Gastroesophageal sphincter (tissue), 4 donors: ENCODE results near the gene PDCD2L. TPM values are rescaled to one million over a fixed set of nuclear protein-coding genes. Genes with fewer than 3 reads are reported as not detected.

Experiments used
- ATAC-seq: fragments of 150-250 bp; one replicate; pipeline ENCODE4 v1.9.1; 2016; ENCODE audit warnings: mild to moderate bottlenecking, moderate library complexity
- H3K27ac ChIP-seq, 4 donors: fragments of 200-600 bp; sonication (generic) in 3 of 4; 1 replicate in 3 of 4; 2 replicates in 1 of 4; pipeline ENCODE4 v1.5.1; 2016 to 2019
- H3K27me3 ChIP-seq: fragments of 200-600 bp; sonication (generic); one replicate; pipeline ENCODE4 v1.5.1; 2019
- H3K36me3 ChIP-seq, 2 donors: fragments of 200-600 bp; sonication (generic); one replicate each; pipeline ENCODE4 v1.5.1; 2019; ENCODE audit warnings: control low read depth in 1 of 2
- H3K4me1 ChIP-seq, 3 donors: fragments of 200-600 bp; sonication (generic); 1 replicate in 2 of 3; 2 replicates in 1 of 3; pipeline ENCODE4 v1.5.1; 2016 to 2019; ENCODE audit warnings: control low read depth in 2 of 3
- H3K4me3 ChIP-seq, 2 donors: fragments of 200-600 bp; sonication (generic); one replicate each; pipeline ENCODE4 v1.5.1; 2019; ENCODE audit warnings: mild to moderate bottlenecking in 1 of 2, moderate library complexity in 1 of 2
- H3K9me3 ChIP-seq, 3 donors: fragments of 200-600 bp; sonication (generic); one replicate each; pipeline ENCODE4 v1.5.1; 2017 to 2019; ENCODE audit warnings: control low read depth in 2 of 3
- EP300 ChIP-seq: sonication (generic); formaldehyde crosslinking; IDR thresholded peaks from one replicate; pipeline ENCODE4 v1.6.1; 2017; ENCODE audit warnings: antibody characterized with exemption, mild to moderate bottlenecking
- POLR2A ChIP-seq, 2 donors: fragments of 450-650 bp; IDR thresholded peaks; one replicate each; pipeline ENCODE4 v1.6.1; 2017; ENCODE audit warnings: antibody characterized with exemption in 2 of 2, mild to moderate bottlenecking in 2 of 2, moderate library complexity in 1 of 2
- POLR2AphosphoS5 ChIP-seq: sonication (generic); formaldehyde crosslinking; IDR thresholded peaks from one replicate; pipeline ENCODE4 v1.6.1; 2017; ENCODE audit warnings: antibody characterized with exemption
- WGBS, 2 donors: methylation state at CpG; one replicate each; pipeline ENCODE4 v1.1.5; 2018; ENCODE audit warnings: low coverage in 1 of 2; 5-methylcytosine and 5-hydroxymethylcytosine counted together
- total RNA-seq, 4 donors: library from RNA; depleted of rRNA; stranded (reverse); fragments of >200 nt; gene quantifications; one replicate each; pipeline ENCODE4 v1.1.0, GENCODE V29; 2016
- TF ChIP-seq, protein P1 (sequence below), 4 experiments: fragments of 200-600 bp in 2 of 4; fragments of 450-650 bp in 2 of 4; sonication (generic) in 1 of 4; IDR thresholded peaks; one replicate each; pipeline ENCODE4 v1.5.1; 2017 to 2019; ENCODE audit warnings: antibody characterized with exemption in 4 of 4, mild to moderate bottlenecking in 2 of 4, moderate library complexity in 2 of 4

The PDCD2L gene
- total RNA-seq, 4 donors from 2014 or later = 8.2 to 19.8 (median 14.6) TPM

GRCh38 chr19:34431681-34432402 lies 27.6 kb downstream of the PDCD2L start:
- no peak for ATAC-seq
- Histone ChIP-seq H3K4me3 (no peak overlapping the region), H3K36me3 (peaks cover 0 to 37% of the 10 kb centered on the region in 2 donors), H3K4me1 (peaks cover 6 to 58% (median 14%) of the 10 kb centered on the region in 3 donors), H3K9me3 (no peaks in the 10 kb centered on the region), H3K27me3 (no peaks in the 10 kb centered on the region), H3K27ac (peak overlapping the region in 2 of 4 donors; percentile 42 to 61)
- 6 to 17% methylated on average over 2 of the region's 2 CpGs for WGBS, 2 donors
- TF ChIP-seq POLR2A (IDR thresholded peaks at IDR 0.05) (no peak), EP300 (no peak), POLR2AphosphoS5 (no peak)
- TF ChIP-seq, protein P1, sequence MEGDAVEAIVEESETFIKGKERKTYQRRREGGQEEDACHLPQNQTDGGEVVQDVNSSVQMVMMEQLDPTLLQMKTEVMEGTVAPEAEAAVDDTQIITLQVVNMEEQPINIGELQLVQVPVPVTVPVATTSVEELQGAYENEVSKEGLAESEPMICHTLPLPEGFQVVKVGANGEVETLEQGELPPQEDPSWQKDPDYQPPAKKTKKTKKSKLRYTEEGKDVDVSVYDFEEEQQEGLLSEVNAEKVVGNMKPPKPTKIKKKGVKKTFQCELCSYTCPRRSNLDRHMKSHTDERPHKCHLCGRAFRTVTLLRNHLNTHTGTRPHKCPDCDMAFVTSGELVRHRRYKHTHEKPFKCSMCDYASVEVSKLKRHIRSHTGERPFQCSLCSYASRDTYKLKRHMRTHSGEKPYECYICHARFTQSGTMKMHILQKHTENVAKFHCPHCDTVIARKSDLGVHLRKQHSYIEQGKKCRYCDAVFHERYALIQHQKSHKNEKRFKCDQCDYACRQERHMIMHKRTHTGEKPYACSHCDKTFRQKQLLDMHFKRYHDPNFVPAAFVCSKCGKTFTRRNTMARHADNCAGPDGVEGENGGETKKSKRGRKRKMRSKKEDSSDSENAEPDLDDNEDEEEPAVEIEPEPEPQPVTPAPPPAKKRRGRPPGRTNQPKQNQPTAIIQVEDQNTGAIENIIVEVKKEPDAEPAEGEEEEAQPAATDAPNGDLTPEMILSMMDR (IDR thresholded peaks at IDR 0.05) = no peak

GRCh38 chr19:34432797-34433196 lies 28.6 kb downstream of the PDCD2L start:
- no peak overlapping the region for H3K4me3 ChIP-seq
- peak; percentile 40 for ATAC-seq

DNA sequence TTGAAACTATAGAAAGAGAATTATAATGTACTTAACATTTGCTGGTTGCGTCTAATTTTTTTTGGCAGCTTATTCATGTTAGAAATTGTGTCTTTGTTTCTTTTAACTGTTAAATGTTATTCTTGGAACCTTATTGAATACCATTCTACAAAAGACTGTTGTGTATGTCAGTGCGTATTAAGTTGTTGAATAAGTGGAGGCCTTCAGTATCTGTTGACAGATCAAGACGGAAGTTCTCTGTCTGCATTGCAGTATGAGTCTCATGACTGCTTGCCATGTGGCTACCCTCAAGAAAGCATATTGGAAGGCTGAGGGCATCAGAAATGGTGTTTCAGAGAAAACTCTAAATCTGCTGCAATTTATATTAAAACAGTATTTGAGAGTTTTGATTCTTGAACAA lies 32.5 kb downstream of the PDCD2L start:
- H3K4me3 ChIP-seq = no peak overlapping the region
- H3K9me3 ChIP-seq = no peaks in the 10 kb centered on the region
- no peak overlapping the region for H3K27ac ChIP-seq
- no peak for ATAC-seq
- peaks cover 0 to 84% of the 10 kb centered on the region in 2 donors for H3K36me3 ChIP-seq
- H3K4me1 ChIP-seq = peaks cover 0 to 22% (median 0%) of the 10 kb centered on the region in 3 donors
- 78 to 80% methylated on average over 3 of the region's 3 CpGs for WGBS, 2 donors
- H3K27me3 ChIP-seq = no peaks in the 10 kb centered on the region
- TF ChIP-seq POLR2A (IDR thresholded peaks at IDR 0.05) = no peak
- TF ChIP-seq, protein P1 (IDR thresholded peaks at IDR 0.05) = no peak
- TF ChIP-seq POLR2AphosphoS5 = no peak
- TF ChIP-seq EP300 = no peak

More at GRCh38 chr19:34432797-34433196, 28.6 kb downstream of the PDCD2L start:
- H3K27ac ChIP-seq = peak overlapping the region in 3 of 4 donors; percentile 17 to 61 (median 42)
- no peaks in the 10 kb centered on the region for H3K9me3 ChIP-seq
- H3K36me3 ChIP-seq = peaks cover 0 to 47% of the 10 kb centered on the region in 2 donors
- WGBS, 2 donors = 40 to 57% methylated on average over 1 to 5 of the region's 5 CpGs
- H3K27me3 ChIP-seq = no peaks in the 10 kb centered on the region
- peaks cover 6 to 53% (median 14%) of the 10 kb centered on the region in 3 donors for H3K4me1 ChIP-seq
- TF ChIP-seq EP300 (no peak), POLR2A (IDR thresholded peaks at IDR 0.05) (no peak), POLR2AphosphoS5 (no peak)
- TF ChIP-seq, protein P1 (IDR thresholded peaks at IDR 0.05) = no peak

- ATAC-seq = no peak
- H3K36me3 ChIP-seq = peaks cover 13 to 100% of the 10 kb centered on the region in 2 donors
- WGBS, 2 donors = 92% methylated on average over 3 of the region's 3 CpGs; no CpG with 5 or more reads in 1 of the 2 donors
These were observed 44.0 kb downstream of the PDCD2L start for GRCh38 chr19:34448191-34448590.

More at GRCh38 chr19:34448191-34448590, 44.0 kb downstream of the PDCD2L start:
- Histone ChIP-seq H3K9me3 (no peaks in the 10 kb centered on the region), H3K4me3 (no peak overlapping the region), H3K27me3 (no peaks in the 10 kb centered on the region), H3K4me1 (no peaks in the 10 kb centered on the region), H3K27ac (no peak overlapping the region)
- TF ChIP-seq, protein P1 (IDR thresholded peaks at IDR 0.05) = no peak
- TF ChIP-seq POLR2AphosphoS5 = no peak
- TF ChIP-seq POLR2A (IDR thresholded peaks at IDR 0.05) = no peak
- no peak for TF ChIP-seq EP300
